H9 (cell line): ENCODE data around the gene XRN2. TPM values are rescaled to one million over a fixed set of nuclear protein-coding genes. Genes with fewer than 3 reads are reported as not detected.

Source experiments
- DNase-seq: peaks from one replicate; pipeline ENCODE4 v3.0.0-alpha.2; 2017
- H2AFZ ChIP-seq: one replicate; pipeline ENCODE4 v1.6.1; 2013; ENCODE audit warnings: mild to moderate bottlenecking, low read length, control low read depth, moderate library complexity
- H2AK5ac ChIP-seq: 2 replicates; pipeline ENCODE4 v1.6.1; 2013; ENCODE audit warnings: low read length, control low read depth, mixed read lengths; ENCODE audit not compliant: insufficient read length
- H2BK120ac ChIP-seq: one replicate; pipeline ENCODE4 v1.6.1; 2013; ENCODE audit warnings: low read depth, mild to moderate bottlenecking, low read length, control low read depth, inconsistent platforms; ENCODE audit not compliant: poor library complexity, severe bottlenecking
- H2BK12ac ChIP-seq: 2 replicates; pipeline ENCODE4 v1.6.1; 2013; ENCODE audit warnings: low read length, control low read depth, mixed read lengths, low read depth; ENCODE audit not compliant: insufficient read length
- H2BK15ac ChIP-seq: 2 replicates; pipeline ENCODE4 v1.6.1; 2013; ENCODE audit warnings: low read depth, low read length, control low read depth
- H2BK20ac ChIP-seq: one replicate; pipeline ENCODE4 v1.6.1; 2013; ENCODE audit warnings: low read depth, mild to moderate bottlenecking, low read length, control low read depth, inconsistent platforms; ENCODE audit not compliant: poor library complexity, severe bottlenecking
- H2BK5ac ChIP-seq: 2 replicates; pipeline ENCODE4 v1.6.1; 2013; ENCODE audit warnings: low read length, control low read depth, mixed read lengths; ENCODE audit not compliant: insufficient read length
- H3K14ac ChIP-seq: 2 replicates; pipeline ENCODE4 v1.6.1; 2013; ENCODE audit warnings: low read length, control low read depth; ENCODE audit not compliant: insufficient read depth
- H3K18ac ChIP-seq: 2 replicates; pipeline ENCODE4 v1.6.1; 2013; ENCODE audit warnings: low read depth, mild to moderate bottlenecking, mixed read lengths, low read length, control low read depth; ENCODE audit not compliant: insufficient read length
- H3K23ac ChIP-seq: 2 replicates; pipeline ENCODE4 v1.6.1; 2013; ENCODE audit warnings: low read length, control low read depth, mixed read lengths, low read depth; ENCODE audit not compliant: insufficient read length
- H3K23me2 ChIP-seq: 2 replicates; pipeline ENCODE4 v1.6.1; 2013; ENCODE audit warnings: low read depth, mild to moderate bottlenecking, mixed read lengths, low read length, control low read depth; ENCODE audit not compliant: insufficient read length, poor library complexity, severe bottlenecking
- H3K27ac ChIP-seq: 2 replicates; pipeline ENCODE4 v1.5.1; 2013; ENCODE audit warnings: low read length, control low read depth, mixed read lengths, low read depth; ENCODE audit not compliant: insufficient read length
- H3K27me3 ChIP-seq: 2 replicates; pipeline ENCODE4 v1.6.1; 2013; ENCODE audit warnings: low read length, control low read depth, inconsistent platforms; ENCODE audit not compliant: insufficient read depth
- H3K4ac ChIP-seq: 2 replicates; pipeline ENCODE4 v1.6.1; 2013; ENCODE audit warnings: low read depth, mild to moderate bottlenecking, control low read depth, inconsistent platforms, low read length, moderate library complexity
- H3K4me1 ChIP-seq: 2 replicates; pipeline ENCODE4 v1.6.1; 2013; ENCODE audit warnings: low read length, control low read depth, inconsistent platforms; ENCODE audit not compliant: insufficient read depth
- H3K4me2 ChIP-seq: 2 replicates; pipeline ENCODE4 v1.6.1; 2013; ENCODE audit warnings: low read length, control low read depth, mixed read lengths; ENCODE audit not compliant: insufficient read length, insufficient read depth
- H3K56ac ChIP-seq: 2 replicates; pipeline ENCODE4 v1.6.1; 2013; ENCODE audit warnings: low read depth, mild to moderate bottlenecking, mixed read lengths, low read length, control low read depth; ENCODE audit not compliant: insufficient read length
- H3K79me1 ChIP-seq: 2 replicates; pipeline ENCODE4 v1.6.1; 2013; ENCODE audit warnings: low read depth, mild to moderate bottlenecking, moderate library complexity, low read length, control low read depth, inconsistent platforms; ENCODE audit not compliant: insufficient read depth, poor library complexity, severe bottlenecking
- H3K79me2 ChIP-seq: 2 replicates; pipeline ENCODE4 v1.6.1; 2013; ENCODE audit warnings: low read length, control low read depth, inconsistent platforms; ENCODE audit not compliant: insufficient read depth
- H3K9ac ChIP-seq: 2 replicates; pipeline ENCODE4 v1.6.1; 2013; ENCODE audit warnings: low read length, control low read depth, mixed read lengths; ENCODE audit not compliant: insufficient read length; ENCODE audit errors: extremely low read depth
- H3K9me3 ChIP-seq: one replicate; pipeline ENCODE4 v1.6.1; 2013; ENCODE audit warnings: low read depth, low read length, inconsistent platforms; ENCODE audit not compliant: control insufficient read depth
- H3T11ph ChIP-seq: one replicate; pipeline ENCODE4 v1.6.1; 2013; ENCODE audit warnings: mild to moderate bottlenecking, low read length, control low read depth, inconsistent platforms
- H4K20me1 ChIP-seq: one replicate; pipeline ENCODE4 v1.6.1; 2013; ENCODE audit not compliant: control insufficient read depth, insufficient read length, insufficient read depth
- H4K5ac ChIP-seq: 2 replicates; pipeline ENCODE4 v1.6.1; 2013; ENCODE audit warnings: low read depth, mild to moderate bottlenecking, mixed read lengths, low read length, control low read depth; ENCODE audit not compliant: insufficient read length
- H4K8ac ChIP-seq: replicated peaks from 2 replicates; pipeline ENCODE4 v1.6.1; 2013; ENCODE audit warnings: low read length, control low read depth, mixed read lengths, low read depth; ENCODE audit not compliant: insufficient read length
- H4K91ac ChIP-seq: 2 replicates; pipeline ENCODE4 v1.6.1; 2013; ENCODE audit warnings: low read depth, mild to moderate bottlenecking, moderate library complexity, mixed read lengths, low read length, control low read depth; ENCODE audit not compliant: insufficient read length
- H3K27ac Mint-ChIP-seq, 3 experiments: 2 replicates in 2 of 3; 3 replicates in 1 of 3; pipeline ENCODE4 v1.8.0; 2020 to 2021; ENCODE audit warnings: mixed read lengths in 3 of 3, mild to moderate bottlenecking in 1 of 3, moderate library complexity in 1 of 3
- H3K27me3 Mint-ChIP-seq: 2 replicates; pipeline ENCODE4 v1.8.0; 2021; ENCODE audit warnings: low read depth, mild to moderate bottlenecking, moderate library complexity, mixed read lengths
- H3K36me3 Mint-ChIP-seq, 3 experiments: 2 replicates in 2 of 3; 3 replicates in 1 of 3; pipeline ENCODE4 v1.8.0; 2020 to 2021; ENCODE audit warnings: low read depth in 3 of 3, mixed read lengths in 3 of 3; ENCODE audit not compliant: insufficient read depth in 1 of 3
- H3K4me1 Mint-ChIP-seq, 2 experiments: 2 replicates each; pipeline ENCODE4 v1.8.0; 2020; ENCODE audit warnings: mixed read lengths in 2 of 2
- H3K4me3 Mint-ChIP-seq, 2 experiments: 2 replicates in 1 of 2; 3 replicates in 1 of 2; pipeline ENCODE4 v1.8.0; 2020 to 2021; ENCODE audit warnings: mild to moderate bottlenecking in 2 of 2, mixed read lengths in 2 of 2, moderate library complexity in 1 of 2
- H3K9me3 Mint-ChIP-seq, 2 experiments: 2 replicates in 1 of 2; 3 replicates in 1 of 2; pipeline ENCODE4 v1.8.0; 2020; ENCODE audit warnings: mild to moderate bottlenecking in 2 of 2, mixed read lengths in 2 of 2, moderate library complexity in 1 of 2
- WGBS: extraction: QIAGEN DNeasy Blood & Tissue Kit; methylation state at CpG from one replicate; pipeline ENCODE4 v1.1.7; 2013; ENCODE audit warnings: missing lambda C conversion rate, low lambda C conversion rate, mixed read lengths; ENCODE audit not compliant: insufficient read length; ENCODE audit errors: extremely low coverage; 5-methylcytosine and 5-hydroxymethylcytosine counted together
- total RNA-seq: library from RNA; stranded (reverse); gene quantifications from 2 replicates; pipeline ENCODE4 v1.2.1, GENCODE V29; 2021
- TF ChIP-seq, protein P1 (sequence below): fragments of 200-600 bp; sonication (generic); conservative IDR thresholded peaks from 3 replicates; pipeline ENCODE4 v1.8.0; 2021; ENCODE audit warnings: antibody characterized with exemption, mild to moderate bottlenecking

The XRN2 gene
- total RNA-seq, 1 experiment from 2014 or later: 96.7 TPM

- H2BK12ac ChIP-seq: no peak overlapping the region
- no peak overlapping the region for H2AFZ ChIP-seq
- no peak overlapping the region for H4K5ac ChIP-seq
- H3K23ac ChIP-seq: no peak overlapping the region
- no peak overlapping the region for H4K91ac ChIP-seq
- Mint-ChIP-seq H3K9me3 (no peaks in the 10 kb centered on the region), H3K27me3 (peaks cover 4% of the 10 kb centered on the region), H3K27ac (no peak overlapping the region), H3K4me3 (no peak overlapping the region), H3K36me3 (no peaks in the 10 kb centered on the region), H3K4me1 (peaks cover 6% of the 10 kb centered on the region in 2 experiments)
- H3K27ac ChIP-seq: no peak overlapping the region
- no peak overlapping the region for H3K4ac ChIP-seq
- H2BK5ac ChIP-seq: no peak overlapping the region
- WGBS: no CpG with 5 or more reads among the region's 1 CpG
- H3T11ph ChIP-seq: no peak overlapping the region
- H3K56ac ChIP-seq: no peak overlapping the region
- no peak overlapping the region for H3K14ac ChIP-seq
- TF ChIP-seq, protein P1, sequence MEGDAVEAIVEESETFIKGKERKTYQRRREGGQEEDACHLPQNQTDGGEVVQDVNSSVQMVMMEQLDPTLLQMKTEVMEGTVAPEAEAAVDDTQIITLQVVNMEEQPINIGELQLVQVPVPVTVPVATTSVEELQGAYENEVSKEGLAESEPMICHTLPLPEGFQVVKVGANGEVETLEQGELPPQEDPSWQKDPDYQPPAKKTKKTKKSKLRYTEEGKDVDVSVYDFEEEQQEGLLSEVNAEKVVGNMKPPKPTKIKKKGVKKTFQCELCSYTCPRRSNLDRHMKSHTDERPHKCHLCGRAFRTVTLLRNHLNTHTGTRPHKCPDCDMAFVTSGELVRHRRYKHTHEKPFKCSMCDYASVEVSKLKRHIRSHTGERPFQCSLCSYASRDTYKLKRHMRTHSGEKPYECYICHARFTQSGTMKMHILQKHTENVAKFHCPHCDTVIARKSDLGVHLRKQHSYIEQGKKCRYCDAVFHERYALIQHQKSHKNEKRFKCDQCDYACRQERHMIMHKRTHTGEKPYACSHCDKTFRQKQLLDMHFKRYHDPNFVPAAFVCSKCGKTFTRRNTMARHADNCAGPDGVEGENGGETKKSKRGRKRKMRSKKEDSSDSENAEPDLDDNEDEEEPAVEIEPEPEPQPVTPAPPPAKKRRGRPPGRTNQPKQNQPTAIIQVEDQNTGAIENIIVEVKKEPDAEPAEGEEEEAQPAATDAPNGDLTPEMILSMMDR: no peak
- H2AK5ac ChIP-seq: no peak overlapping the region
- H2BK20ac ChIP-seq: no peak overlapping the region
- H3K23me2 ChIP-seq: no peaks in the 10 kb centered on the region
- no peaks in the 10 kb centered on the region for H3K79me1 ChIP-seq
- no peaks in the 10 kb centered on the region for H3K27me3 ChIP-seq
- H2BK15ac ChIP-seq: no peak overlapping the region
- H3K4me1 ChIP-seq: peaks cover 3% of the 10 kb centered on the region; the same call in 1 of the 2 replicates
- no peak overlapping the region for H3K18ac ChIP-seq
- H3K9me3 ChIP-seq: no peaks in the 10 kb centered on the region
- DNase-seq: no peak
- H3K9ac ChIP-seq: no peak overlapping the region
- H3K79me2 ChIP-seq: no peaks in the 10 kb centered on the region
- H4K20me1 ChIP-seq: no peaks in the 10 kb centered on the region
- no peak overlapping the region for H4K8ac ChIP-seq
- H3K4me2 ChIP-seq: no peak overlapping the region
- no peak overlapping the region for H2BK120ac ChIP-seq
These were observed 134.1 kb downstream of the XRN2 start for GRCh38 chr20:21437248-21437647.
